ACC112 (cell line): ENCODE results near the gene NSMF.

ENCODE experiments used
- H2AFZ ChIP-seq: fragments of 200-600 bp; sonication (generic); one replicate; pipeline ENCODE4 v1.6.0; 2017; ENCODE audit warnings: antibody characterized with exemption, low read length; ENCODE audit not compliant: unreplicated experiment
- H3K27ac ChIP-seq: fragments of 200-600 bp; sonication (generic); 2 replicates; pipeline ENCODE4 v1.5.1; 2014; ENCODE audit warnings: low read depth, mild to moderate bottlenecking, antibody characterized with exemption, low read length, moderate library complexity
- H3K27me3 ChIP-seq: fragments of 200-600 bp; sonication (generic); 2 replicates; pipeline ENCODE4 v1.6.1; 2014; ENCODE audit warnings: mild to moderate bottlenecking, antibody characterized with exemption, low read length, moderate library complexity, mixed read lengths; ENCODE audit not compliant: insufficient read depth
- H3K36me3 ChIP-seq: fragments of 200-600 bp; sonication (generic); 2 replicates; pipeline ENCODE4 v1.6.1; 2016; ENCODE audit warnings: mild to moderate bottlenecking, antibody characterized with exemption, low read length, moderate library complexity, mixed read lengths; ENCODE audit not compliant: insufficient read depth
- H3K4me1 ChIP-seq: fragments of 200-600 bp; sonication (generic); one replicate; pipeline ENCODE4 v1.6.1; 2016; ENCODE audit warnings: low read length, mixed read lengths; ENCODE audit not compliant: insufficient read depth, unreplicated experiment, control insufficient read depth
- H3K4me3 ChIP-seq: fragments of 200-600 bp; sonication (generic); 2 replicates; pipeline ENCODE4 v1.5.1; 2014; ENCODE audit warnings: mild to moderate bottlenecking, low read depth, low read length
- H3K79me2 ChIP-seq: fragments of 200-600 bp; sonication (generic); one replicate; pipeline ENCODE4 v1.6.0; 2016; ENCODE audit warnings: low read length; ENCODE audit not compliant: control insufficient read depth, unreplicated experiment, insufficient read depth

The NSMF gene

GRCh38 chr9:137409515-137409914 is 49.6 kb downstream of the NSMF start:
- no peaks in the 10 kb centered on the region for H3K79me2 ChIP-seq
- no peaks in the 10 kb centered on the region for H3K27me3 ChIP-seq
- H3K36me3 ChIP-seq: no peaks in the 10 kb centered on the region
- no peak overlapping the region for H2AFZ ChIP-seq
- H3K4me1 ChIP-seq: peaks cover 33% of the 10 kb centered on the region
- H3K27ac ChIP-seq: no peak overlapping the region
- H3K4me3 ChIP-seq: no peak overlapping the region

- Histone ChIP-seq H3K27me3 (no peaks in the 10 kb centered on the region), H3K4me3 (no peak overlapping the region), H3K4me1 (peaks cover 33% of the 10 kb centered on the region), H2AFZ (no peak overlapping the region), H3K27ac (no peak overlapping the region), H3K36me3 (no peaks in the 10 kb centered on the region), H3K79me2 (no peaks in the 10 kb centered on the region)
Measured at GRCh38 chr9:137408651-137409405, 50.3 kb downstream of the NSMF start.

DNA sequence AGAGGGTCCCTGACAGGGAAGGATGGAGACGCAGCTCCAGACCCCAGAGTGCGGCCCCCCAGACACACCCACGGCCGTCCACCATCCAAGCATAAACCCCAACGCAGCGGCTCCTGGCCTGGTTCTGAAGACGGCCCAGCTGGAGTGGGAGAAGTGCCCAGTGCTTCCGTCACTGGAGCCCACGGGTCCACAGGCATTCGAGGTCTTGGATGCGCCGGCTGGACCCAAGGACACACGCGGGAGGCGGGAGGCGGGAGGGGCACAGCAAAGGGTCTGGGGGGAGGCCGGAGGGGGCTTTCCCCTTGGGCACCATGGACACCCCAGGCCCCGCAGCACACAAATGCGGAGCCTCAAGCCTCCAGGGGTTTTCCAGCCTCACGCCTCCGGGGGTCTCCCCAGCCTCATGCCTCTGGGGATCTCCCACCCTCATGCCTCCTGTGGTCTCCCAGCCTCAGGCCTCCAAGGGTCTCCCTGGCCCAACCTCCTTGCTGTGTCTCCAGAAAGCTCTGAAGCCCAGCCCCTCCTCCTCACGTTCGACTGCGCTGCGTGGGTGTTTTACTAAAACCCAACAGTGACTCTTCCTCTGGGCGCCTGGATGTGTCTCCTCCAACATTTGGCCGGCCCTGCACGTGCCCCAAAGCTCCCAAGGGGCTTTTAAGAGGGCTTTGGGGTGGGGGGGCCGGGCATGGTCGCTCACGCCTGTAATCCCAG is 51.4 kb downstream of the NSMF start:
- peaks cover 31% of the 10 kb centered on the region for H3K4me1 ChIP-seq
- no peaks in the 10 kb centered on the region for H3K36me3 ChIP-seq
- H3K79me2 ChIP-seq: no peaks in the 10 kb centered on the region
- H3K27ac ChIP-seq: no peak overlapping the region
- H2AFZ ChIP-seq: no peak overlapping the region
- peak overlapping the region; percentile 64 for H3K4me3 ChIP-seq
- H3K27me3 ChIP-seq: no peaks in the 10 kb centered on the region

GRCh38 chr9:137406876-137407589 is 52.1 kb downstream of the NSMF start:
- H3K36me3 ChIP-seq: no peaks in the 10 kb centered on the region
- H3K27ac ChIP-seq: no peak overlapping the region
- peaks cover 24% of the 10 kb centered on the region for H3K4me1 ChIP-seq
- no peak overlapping the region for H2AFZ ChIP-seq
- H3K79me2 ChIP-seq: no peaks in the 10 kb centered on the region
- H3K27me3 ChIP-seq: no peaks in the 10 kb centered on the region
- H3K4me3 ChIP-seq: peak overlapping the region; percentile 64

GRCh38 chr9:137406085-137406760 is 52.9 kb downstream of the NSMF start:
- Histone ChIP-seq H3K27ac (no peak overlapping the region), H2AFZ (no peak overlapping the region), H3K79me2 (no peaks in the 10 kb centered on the region), H3K4me3 (peak overlapping the region; percentile 64; the same call in 1 of the 2 replicates), H3K4me1 (peaks cover 18% of the 10 kb centered on the region), H3K36me3 (no peaks in the 10 kb centered on the region), H3K27me3 (no peaks in the 10 kb centered on the region)

DNA sequence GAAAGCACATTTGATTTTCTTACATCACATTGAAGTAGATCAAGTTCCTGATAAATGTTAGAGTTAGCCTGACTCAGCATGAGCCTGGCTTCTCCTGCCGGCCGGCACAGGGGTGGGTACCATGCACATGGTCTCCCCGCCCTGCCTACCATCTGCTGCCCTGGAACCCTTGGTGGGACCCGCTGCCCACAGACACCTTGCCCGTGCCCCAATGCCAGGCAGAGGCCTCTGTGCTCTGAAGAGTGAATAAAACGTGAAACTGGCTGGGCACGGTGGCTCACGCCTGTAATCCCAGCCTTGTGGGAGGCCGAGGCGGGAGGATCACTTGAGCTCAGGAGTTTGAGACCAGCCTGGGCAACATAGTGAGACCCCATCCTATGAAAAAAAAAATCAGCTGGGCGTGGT is 53.5 kb downstream of the NSMF start:
- Histone ChIP-seq H3K79me2 (no peaks in the 10 kb centered on the region), H3K36me3 (no peaks in the 10 kb centered on the region), H3K4me3 (no peak overlapping the region), H3K27me3 (no peaks in the 10 kb centered on the region), H3K27ac (no peak overlapping the region), H3K4me1 (peaks cover 12% of the 10 kb centered on the region), H2AFZ (no peak overlapping the region)

DNA sequence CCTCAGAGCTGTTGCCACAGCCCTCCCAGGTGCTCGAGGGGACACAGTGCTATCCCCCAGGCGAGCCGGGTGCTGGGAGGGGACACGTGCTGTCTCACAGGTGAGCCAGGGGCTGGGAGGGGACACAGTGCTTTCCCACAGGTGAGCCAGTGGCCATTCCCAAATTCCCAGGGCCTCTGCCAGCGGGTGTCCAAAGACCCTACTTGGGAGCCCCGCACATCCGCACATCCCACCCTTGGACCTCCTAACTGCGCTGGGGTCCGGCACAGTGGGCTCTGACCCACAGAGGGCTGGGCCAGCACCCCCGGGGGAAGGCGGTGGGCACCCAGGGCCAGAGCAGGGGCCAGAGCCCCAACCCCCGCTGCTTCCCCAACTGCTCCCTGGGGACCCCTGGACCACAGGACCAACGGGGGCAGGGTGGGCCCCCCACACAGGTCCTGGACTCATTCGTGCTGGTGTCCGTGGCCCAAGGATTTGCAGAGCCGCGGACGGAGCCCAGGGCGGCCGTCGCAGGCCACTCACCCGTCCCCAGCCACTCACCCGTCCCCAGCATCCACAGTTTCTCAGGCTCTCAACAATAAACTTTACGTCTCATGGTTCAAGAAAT is 54.1 kb downstream of the NSMF start:
- Histone ChIP-seq H3K4me1 (peaks cover 9% of the 10 kb centered on the region), H3K4me3 (no peak overlapping the region), H2AFZ (no peak overlapping the region), H3K27ac (no peak overlapping the region), H3K36me3 (no peaks in the 10 kb centered on the region), H3K79me2 (no peaks in the 10 kb centered on the region), H3K27me3 (no peaks in the 10 kb centered on the region)

DNA sequence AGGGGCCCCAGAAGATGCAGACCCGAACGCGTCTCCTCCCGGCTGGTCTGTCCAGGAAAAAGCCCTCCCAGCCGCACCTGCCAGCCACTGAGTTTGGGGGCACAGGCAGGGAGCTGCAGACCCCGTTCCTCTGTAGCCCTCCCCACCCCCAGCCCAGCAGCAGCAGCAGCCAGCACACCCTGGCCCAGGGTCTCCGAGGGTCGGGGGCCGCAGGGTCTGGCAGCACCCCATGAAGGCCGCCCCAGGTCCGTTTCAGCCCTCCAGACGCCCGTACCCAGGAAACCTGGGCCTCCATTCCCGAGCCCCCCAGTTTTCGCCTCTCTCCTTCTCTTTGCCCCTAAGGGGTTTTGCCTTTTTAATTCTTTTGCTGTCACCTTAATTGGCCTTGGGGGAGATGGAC is 55.9 kb downstream of the NSMF start:
- H2AFZ ChIP-seq: no peak overlapping the region
- H3K27me3 ChIP-seq: no peaks in the 10 kb centered on the region
- no peak overlapping the region for H3K4me3 ChIP-seq
- H3K27ac ChIP-seq: no peak overlapping the region
- no peaks in the 10 kb centered on the region for H3K36me3 ChIP-seq
- no peaks in the 10 kb centered on the region for H3K79me2 ChIP-seq
- H3K4me1 ChIP-seq: peaks cover 9% of the 10 kb centered on the region

GRCh38 chr9:137402746-137403145 is 56.4 kb downstream of the NSMF start:
- Histone ChIP-seq H3K4me1 (peaks cover 9% of the 10 kb centered on the region), H3K4me3 (no peak overlapping the region), H3K27me3 (no peaks in the 10 kb centered on the region), H3K36me3 (no peaks in the 10 kb centered on the region), H2AFZ (no peak overlapping the region), H3K79me2 (no peaks in the 10 kb centered on the region), H3K27ac (no peak overlapping the region)
